Activated naive CD8-positive, alpha-beta T cell (primary cell): ENCODE measurements around the gene DOCK3.

Experiments used
- H3K27ac Mint-ChIP-seq: one replicate; pipeline ENCODE4 v1.8.0; 2021; ENCODE audit warnings: mixed read lengths
- H3K27me3 Mint-ChIP-seq: one replicate; pipeline ENCODE4 v1.8.0; 2021; ENCODE audit warnings: mixed read lengths
- H3K36me3 Mint-ChIP-seq: one replicate; pipeline ENCODE4 v1.8.0; 2021; ENCODE audit warnings: mixed read lengths
- H3K4me1 Mint-ChIP-seq: one replicate; pipeline ENCODE4 v1.8.0; 2021; ENCODE audit warnings: low read depth, mixed read lengths
- H3K4me3 Mint-ChIP-seq: one replicate; pipeline ENCODE4 v1.8.0; 2021; ENCODE audit warnings: mild to moderate bottlenecking, mixed read lengths
- H3K9me3 Mint-ChIP-seq: one replicate; pipeline ENCODE4 v1.8.0; 2021; ENCODE audit warnings: low read depth, mixed read lengths

The DOCK3 gene

GRCh38 chr3:51429138-51429537 is 754.4 kb downstream of the DOCK3 start:
- H3K36me3 Mint-ChIP-seq = no peaks in the 10 kb centered on the region
- no peak overlapping the region for H3K4me3 Mint-ChIP-seq
- no peak overlapping the region for H3K27ac Mint-ChIP-seq
- no peaks in the 10 kb centered on the region for H3K9me3 Mint-ChIP-seq
- no peaks in the 10 kb centered on the region for H3K27me3 Mint-ChIP-seq
- H3K4me1 Mint-ChIP-seq = no peaks in the 10 kb centered on the region
